Measurements from ENCODE around the gene UNC5C.

- TF ChIP-seq POLR2A (IDR thresholded peaks at IDR 0.05; ENCODE audit: low read length) (no peak), GATA1 (IDR thresholded peaks at IDR 0.05; ENCODE audit: low read depth, low read length) (no peak)
Observed at GRCh38 chr4:95255396-95256107, 293.2 kb downstream of the UNC5C start.

Measured in erythroblast (primary cell).